Stimulated activated CD4-positive, alpha-beta T cell treated with anti-CD3 and anti-CD28 coated beads, Interleukin-1b, Interleukin-23, amount 100 ng/mL, for 1 hour (primary cell): ENCODE results near the gene WNT3.

Source experiments
- DNase-seq, 2 donors: peaks; one replicate each; pipeline ENCODE4 v3.0.0-alpha.2; 2020; ENCODE audit warnings: low read depth in 2 of 2

Gene WNT3

GRCh38 chr17:46730679-46731078 is 87.8 kb downstream of the WNT3 start:
- no peak for DNase-seq

- no peak for DNase-seq
Measured at GRCh38 chr17:46730026-46730425, 88.5 kb downstream of the WNT3 start.

GRCh38 chr17:46727572-46728348 is 90.7 kb downstream of the WNT3 start:
- DNase-seq = no peak

- DNase-seq = no peak
Measured at GRCh38 chr17:46726206-46726605, 92.3 kb downstream of the WNT3 start.

GRCh38 chr17:46722662-46723285 is 95.7 kb downstream of the WNT3 start:
- no peak for DNase-seq

GRCh38 chr17:46720408-46720807 is 98.1 kb downstream of the WNT3 start:
- no peak for DNase-seq

- DNase-seq = no peak
Measured at GRCh38 chr17:46719891-46720290, 98.6 kb downstream of the WNT3 start.

GRCh38 chr17:46717999-46718398 is 100.5 kb downstream of the WNT3 start:
- DNase-seq = no peak
